ENCODE data around the gene MAT2A. TPM values are rescaled to one million over a fixed set of nuclear protein-coding genes. Genes with fewer than 3 reads are reported as not detected.
"Not testable (repeated sequence)": the region's sequence is repeated elsewhere in the genome, so short reads cannot be mapped to it uniquely, and the experiment has no call there.

MAT2A gene
- total RNA-seq, 3 donors from 2014 or later (not counting 1 experiment from before 2014, with no cell fraction given) = 116 to 141 (median 135) TPM

DNA sequence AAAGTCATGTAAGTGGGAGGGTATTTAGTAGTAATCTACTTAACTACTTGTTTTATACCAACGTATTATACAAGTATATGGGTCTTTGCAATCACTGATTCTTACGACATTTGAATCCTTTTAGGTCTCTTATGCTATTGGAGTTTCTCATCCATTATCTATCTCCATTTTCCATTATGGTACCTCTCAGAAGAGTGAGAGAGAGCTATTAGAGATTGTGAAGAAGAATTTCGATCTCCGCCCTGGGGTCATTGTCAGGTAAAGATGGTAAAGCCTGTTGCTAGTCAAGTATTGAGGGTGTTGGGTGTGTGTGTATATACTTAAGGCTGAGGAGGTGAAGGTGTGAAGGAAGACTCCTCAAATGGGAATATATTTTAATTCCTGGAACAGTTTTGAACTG, 3.8 kb downstream of the MAT2A start:
- Mint-ChIP-seq H3K9me3 (no peaks in the 10 kb centered on the region), H3K4me3 (no peak overlapping the region), H3K27me3 (ENCODE audit: low read depth in 2 of 2) (no peaks in the 10 kb centered on the region), H3K27ac (no peak overlapping the region), H3K36me3 (peaks cover 30% of the 10 kb centered on the region), H3K4me1 (peaks cover 34 to 42% of the 10 kb centered on the region in 2 donors)
- no peak overlapping the region for H3K4me3 ChIP-seq (ENCODE audit: low read length)
- no peaks in the 10 kb centered on the region for H3K27me3 ChIP-seq (ENCODE audit: control insufficient read depth, insufficient read depth, low read length)
- H3K4me1 ChIP-seq (ENCODE audit: control insufficient read depth, insufficient read depth, low read length) = peaks cover 16% of the 10 kb centered on the region
- H3K27ac ChIP-seq (ENCODE audit: low read length) = no peak overlapping the region
- 95% methylated on average over 2 of the region's 4 CpGs for WGBS (ENCODE audit: insufficient coverage)
- no peak for ATAC-seq
- intact Hi-C loops (cut with micrococcal nuclease) = no loop called here
- no peak for DNase-seq
- H3K36me3 ChIP-seq (ENCODE audit: control insufficient read depth, insufficient read depth, low read length) = peaks cover 48% of the 10 kb centered on the region
- TF ChIP-seq, protein P1, sequence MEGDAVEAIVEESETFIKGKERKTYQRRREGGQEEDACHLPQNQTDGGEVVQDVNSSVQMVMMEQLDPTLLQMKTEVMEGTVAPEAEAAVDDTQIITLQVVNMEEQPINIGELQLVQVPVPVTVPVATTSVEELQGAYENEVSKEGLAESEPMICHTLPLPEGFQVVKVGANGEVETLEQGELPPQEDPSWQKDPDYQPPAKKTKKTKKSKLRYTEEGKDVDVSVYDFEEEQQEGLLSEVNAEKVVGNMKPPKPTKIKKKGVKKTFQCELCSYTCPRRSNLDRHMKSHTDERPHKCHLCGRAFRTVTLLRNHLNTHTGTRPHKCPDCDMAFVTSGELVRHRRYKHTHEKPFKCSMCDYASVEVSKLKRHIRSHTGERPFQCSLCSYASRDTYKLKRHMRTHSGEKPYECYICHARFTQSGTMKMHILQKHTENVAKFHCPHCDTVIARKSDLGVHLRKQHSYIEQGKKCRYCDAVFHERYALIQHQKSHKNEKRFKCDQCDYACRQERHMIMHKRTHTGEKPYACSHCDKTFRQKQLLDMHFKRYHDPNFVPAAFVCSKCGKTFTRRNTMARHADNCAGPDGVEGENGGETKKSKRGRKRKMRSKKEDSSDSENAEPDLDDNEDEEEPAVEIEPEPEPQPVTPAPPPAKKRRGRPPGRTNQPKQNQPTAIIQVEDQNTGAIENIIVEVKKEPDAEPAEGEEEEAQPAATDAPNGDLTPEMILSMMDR (IDR thresholded peaks at IDR 0.05) = no peak
- no peaks in the 10 kb centered on the region for H3K9me3 ChIP-seq (ENCODE audit: control insufficient read depth, insufficient read depth, low read length)

DNA sequence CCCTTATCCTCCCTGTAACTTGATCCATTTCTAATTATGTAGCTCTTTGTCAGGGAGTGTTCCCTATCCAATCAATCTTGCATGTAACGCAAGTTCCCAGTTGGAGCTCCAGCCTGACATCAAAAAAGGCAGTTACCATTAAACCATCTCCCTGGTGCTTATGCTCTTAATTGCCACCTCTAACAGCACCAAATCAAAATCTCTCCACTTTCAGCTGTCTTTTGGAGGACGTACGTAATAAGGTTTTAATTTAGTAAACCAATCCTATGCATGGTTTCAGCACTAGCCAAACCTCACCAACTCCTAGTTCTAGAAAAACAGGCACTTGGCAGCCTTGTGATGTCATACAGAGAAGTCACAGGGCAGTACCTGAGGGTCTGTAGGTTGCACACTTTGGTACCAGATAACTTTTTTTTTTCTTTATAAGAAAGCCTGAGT, 5.3 kb downstream of the MAT2A start:
- H3K4me1 ChIP-seq (ENCODE audit: control insufficient read depth, insufficient read depth, low read length) = peaks cover 11% of the 10 kb centered on the region
- H3K27ac Mint-ChIP-seq; intact Hi-C loops (cut with micrococcal nuclease); H3K27me3 Mint-ChIP-seq (ENCODE audit: low read depth in 2 of 2); H3K4me3 Mint-ChIP-seq; H3K27me3 ChIP-seq (ENCODE audit: control insufficient read depth, insufficient read depth, low read length); H3K4me3 ChIP-seq (ENCODE audit: low read length); ATAC-seq; H3K9me3 Mint-ChIP-seq; H3K27ac ChIP-seq (ENCODE audit: low read length); H3K9me3 ChIP-seq (ENCODE audit: control insufficient read depth, insufficient read depth, low read length); DNase-seq: not testable (repeated sequence)
- WGBS (ENCODE audit: insufficient coverage) = 95% methylated on average over 3 of the region's 3 CpGs
- Mint-ChIP-seq H3K36me3 (peaks cover 30% of the 10 kb centered on the region), H3K4me1 (peaks cover 29 to 34% of the 10 kb centered on the region in 2 donors)
- peaks cover 48% of the 10 kb centered on the region for H3K36me3 ChIP-seq (ENCODE audit: control insufficient read depth, insufficient read depth, low read length)

DNA sequence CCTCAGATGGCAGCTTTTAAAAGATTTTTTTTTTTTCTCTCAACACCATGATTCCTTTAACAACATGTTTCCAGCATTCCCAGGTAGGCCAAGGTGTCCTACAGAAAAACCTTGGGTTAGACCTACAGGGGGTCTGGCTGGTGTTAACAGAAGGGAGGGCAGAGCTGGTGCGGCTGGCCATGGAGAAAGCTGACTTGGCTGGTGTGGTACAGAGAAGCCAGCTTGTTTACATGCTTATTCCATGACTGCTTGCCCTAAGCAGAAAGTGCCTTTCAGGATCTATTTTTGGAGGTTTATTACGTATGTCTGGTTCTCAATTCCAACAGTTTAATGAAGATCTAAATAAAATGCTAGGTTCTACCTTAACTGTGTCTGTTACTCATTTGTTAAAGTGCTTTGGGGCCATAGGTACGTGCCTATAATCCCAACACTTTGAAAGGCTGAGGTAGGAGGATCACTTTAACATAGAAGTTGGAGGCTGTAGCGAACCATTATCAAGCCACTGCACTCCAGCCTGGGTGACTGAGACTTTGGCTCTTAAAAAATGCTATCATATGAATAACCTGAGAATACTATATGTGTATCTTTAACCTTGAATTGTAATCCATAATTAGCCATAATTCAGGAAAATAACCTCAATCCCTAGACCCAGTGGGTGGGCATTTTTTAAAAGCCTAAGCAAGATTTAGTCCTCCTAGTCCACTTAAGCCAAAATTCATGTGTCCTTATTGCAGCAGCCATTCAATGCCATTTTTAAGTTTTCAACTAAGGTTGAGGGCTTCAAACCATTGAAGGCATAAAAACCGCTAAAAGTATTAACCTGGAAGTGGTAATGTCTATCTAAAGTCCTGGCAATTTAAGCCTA, 6.2 kb downstream of the MAT2A start:
- H3K27me3 ChIP-seq (ENCODE audit: control insufficient read depth, insufficient read depth, low read length); H3K9me3 ChIP-seq (ENCODE audit: control insufficient read depth, insufficient read depth, low read length); H3K4me3 Mint-ChIP-seq; H3K27me3 Mint-ChIP-seq (ENCODE audit: low read depth in 2 of 2); H3K4me1 ChIP-seq (ENCODE audit: control insufficient read depth, insufficient read depth, low read length); H3K27ac ChIP-seq (ENCODE audit: low read length); H3K9me3 Mint-ChIP-seq; intact Hi-C loops (cut with micrococcal nuclease); H3K27ac Mint-ChIP-seq; H3K4me3 ChIP-seq (ENCODE audit: low read length); DNase-seq; ATAC-seq: not testable (repeated sequence)
- Mint-ChIP-seq H3K36me3 (peaks cover 30% of the 10 kb centered on the region), H3K4me1 (peaks cover 24 to 26% of the 10 kb centered on the region in 2 donors)
- H3K36me3 ChIP-seq (ENCODE audit: control insufficient read depth, insufficient read depth, low read length) = peaks cover 52% of the 10 kb centered on the region
- WGBS (ENCODE audit: insufficient coverage) = 100% methylated on average over 3 of the region's 5 CpGs

DNA sequence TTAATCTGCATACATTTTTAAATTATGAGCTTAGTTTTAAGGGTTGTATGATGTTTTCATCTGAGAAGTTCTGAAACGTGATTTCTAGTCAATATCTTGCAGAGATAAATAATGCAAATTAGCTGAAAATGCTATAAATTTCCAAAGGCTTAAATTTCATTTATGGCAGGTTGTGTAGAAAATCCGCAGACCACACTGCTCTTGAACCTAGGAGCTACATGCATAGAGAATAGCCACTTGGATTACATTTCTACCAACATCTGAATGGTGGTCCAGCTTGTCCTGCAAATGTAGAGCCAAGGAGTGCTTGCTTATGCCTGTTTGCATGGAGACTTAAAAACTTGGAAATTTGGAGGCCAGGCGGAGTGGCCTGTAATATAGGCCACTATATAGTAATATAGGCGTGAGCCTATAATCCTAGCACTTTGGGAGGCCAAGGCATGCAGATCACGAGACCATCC, 6.8 kb downstream of the MAT2A start:
- peaks cover 30% of the 10 kb centered on the region for H3K36me3 Mint-ChIP-seq
- no peak overlapping the region for H3K27ac Mint-ChIP-seq
- H3K36me3 ChIP-seq (ENCODE audit: control insufficient read depth, insufficient read depth, low read length) = peaks cover 58% of the 10 kb centered on the region
- H3K27ac ChIP-seq (ENCODE audit: low read length) = no peak overlapping the region
- no peaks in the 10 kb centered on the region for H3K9me3 Mint-ChIP-seq
- H3K27me3 Mint-ChIP-seq (ENCODE audit: low read depth in 2 of 2) = no peaks in the 10 kb centered on the region
- DNase-seq (no peak), ATAC-seq (no peak)
- no peaks in the 10 kb centered on the region for H3K4me1 ChIP-seq (ENCODE audit: control insufficient read depth, insufficient read depth, low read length)
- intact Hi-C loops (cut with micrococcal nuclease) = no loop called here
- WGBS (ENCODE audit: insufficient coverage) = 95% methylated on average over 5 of the region's 5 CpGs
- H3K4me1 Mint-ChIP-seq = peaks cover 17 to 19% of the 10 kb centered on the region in 2 donors
- no peaks in the 10 kb centered on the region for H3K27me3 ChIP-seq (ENCODE audit: control insufficient read depth, insufficient read depth, low read length)
- H3K4me3 Mint-ChIP-seq = no peak overlapping the region
- no peak overlapping the region for H3K4me3 ChIP-seq (ENCODE audit: low read length)
- TF ChIP-seq, protein P1 (IDR thresholded peaks at IDR 0.05) = no peak
- no peaks in the 10 kb centered on the region for H3K9me3 ChIP-seq (ENCODE audit: control insufficient read depth, insufficient read depth, low read length)

Data from natural killer cell (primary cell).